HepG2 (cell line): ENCODE measurements around the gene ZNF22. TPM values are rescaled to one million over a fixed set of nuclear protein-coding genes. Genes with fewer than 3 reads are reported as not detected.

ENCODE experiments used
- CCDC6 ChIP-seq: sonication (generic); formaldehyde crosslinking; IDR thresholded peaks from 2 replicates; pipeline ENCODE4 v1.8.1; 2022; ENCODE audit warnings: mild to moderate bottlenecking, missing genetic modification reagents, moderate library complexity
- DNMT1 ChIP-seq: sonication (generic); formaldehyde crosslinking; IDR thresholded peaks from 2 replicates; pipeline ENCODE4 v1.5.1; 2020; ENCODE audit warnings: mild to moderate bottlenecking, missing genetic modification reagents
- DNMT3B ChIP-seq: conservative IDR thresholded peaks from 2 replicates; pipeline ENCODE4 v1.6.1; 2016; ENCODE audit warnings: missing biosample characterization, control low read depth
- KDM2A ChIP-seq: sonication (generic); formaldehyde crosslinking; IDR thresholded peaks from 2 replicates; pipeline ENCODE4 v1.4.0; 2020; ENCODE audit warnings: low read depth, missing genetic modification reagents, borderline replicate concordance
- KDM5B ChIP-seq: sonication (generic); formaldehyde crosslinking; IDR thresholded peaks from 2 replicates; pipeline ENCODE4 v1.4.0; 2020; ENCODE audit warnings: missing genetic modification reagents, mild to moderate bottlenecking, borderline replicate concordance
- MED1 ChIP-seq: sonication (generic); formaldehyde crosslinking; IDR thresholded peaks from 2 replicates; pipeline ENCODE4 v1.4.0; 2020; ENCODE audit warnings: missing genetic modification reagents
- MEIS1 ChIP-seq: sonication (generic); formaldehyde crosslinking; IDR thresholded peaks from 2 replicates; pipeline ENCODE4 v1.9.0; 2021; ENCODE audit warnings: mild to moderate bottlenecking, missing genetic modification reagents, moderate library complexity, borderline replicate concordance
- MTA1 ChIP-seq: sonication (generic); formaldehyde crosslinking; IDR thresholded peaks from 2 replicates; pipeline ENCODE4 v1.4.0; 2020; ENCODE audit warnings: missing genetic modification reagents, mild to moderate bottlenecking, borderline replicate concordance
- NKX3-1 ChIP-seq: sonication (generic); formaldehyde crosslinking; IDR thresholded peaks from 2 replicates; pipeline ENCODE4 v1.5.0; 2020; ENCODE audit warnings: missing genetic modification reagents
- RARA ChIP-seq: IDR thresholded peaks from 2 replicates; pipeline ENCODE4 v1.6.1; 2016; ENCODE audit warnings: missing genetic modification reagents, missing compliant biosample characterization
- RXRB ChIP-seq: IDR thresholded peaks from 2 replicates; pipeline ENCODE4 v1.6.1; 2016; ENCODE audit warnings: borderline replicate concordance, missing genetic modification reagents, missing compliant biosample characterization
- SMAD3 ChIP-seq: sonication (generic); formaldehyde crosslinking; IDR thresholded peaks from 2 replicates; pipeline ENCODE4 v1.4.0; 2020; ENCODE audit warnings: missing genetic modification reagents
- YEATS2 ChIP-seq: sonication (generic); formaldehyde crosslinking; IDR thresholded peaks from 2 replicates; pipeline ENCODE4 v1.4.0; 2020; ENCODE audit warnings: missing genetic modification reagents, borderline replicate concordance
- ZFY ChIP-seq: sonication (generic); formaldehyde crosslinking; IDR thresholded peaks from 2 replicates; pipeline ENCODE4 v1.4.0; 2020; ENCODE audit warnings: missing genetic modification reagents
- ZNF468 ChIP-seq: sonication (generic); formaldehyde crosslinking; IDR thresholded peaks from 2 replicates; pipeline ENCODE4 v1.8.0; 2022; ENCODE audit warnings: mild to moderate bottlenecking, moderate library complexity, missing genetic modification reagents
- ZNF564 ChIP-seq: sonication (generic); formaldehyde crosslinking; IDR thresholded peaks from 2 replicates; pipeline ENCODE4 v1.8.1; 2023; ENCODE audit warnings: mild to moderate bottlenecking, missing genetic modification reagents
- ZNF850 ChIP-seq: sonication (generic); formaldehyde crosslinking; conservative IDR thresholded peaks from 2 replicates; pipeline ENCODE4 v1.9.0; 2021; ENCODE audit warnings: mild to moderate bottlenecking, missing genetic modification reagents
- polyA plus RNA-seq, 8 experiments: library from polyadenylated mRNA; depleted of rRNA in 3 of 8; stranded (reverse) in 7 of 8; unstranded in 1 of 8; fragments of >200 nt; fragmentation: Illumina TruSeq in 4 of 8; extraction: Trizol in 4 of 8; gene quantifications; 2 replicates each; pipeline versions ENCODE4 v1.2.1 to v1.2.3, GENCODE V29; 2011 to 2016; ENCODE audit warnings: low read depth in 4 of 8, missing spikeins in 1 of 8, mixed read lengths in 1 of 8; ENCODE audit not compliant: insufficient read depth in 1 of 8
- total RNA-seq, 5 experiments: library from RNA; depleted of rRNA; stranded (reverse); fragments of >200 nt; fragmentation: Illumina TruSeq; extraction: Trizol; gene quantifications; 2 replicates each; pipeline ENCODE4 v1.2.3, GENCODE V29; 2016; ENCODE audit warnings: low read depth in 1 of 5
- TF ChIP-seq, protein P1 (sequence below): IDR thresholded peaks from 2 replicates; pipeline ENCODE4 v1.4.0; 2020; ENCODE audit warnings: mild to moderate bottlenecking, missing genetic modification reagents
- TF ChIP-seq, protein P2 (sequence below): sonication (generic); formaldehyde crosslinking; IDR thresholded peaks from 2 replicates; pipeline ENCODE4 v1.4.0; 2020; ENCODE audit warnings: missing genetic modification reagents

ZNF22 gene
- total and polyA plus RNA-seq, 2 of the 13 experiments (the other 11 are each of a cell fraction or from before 2014, with no cell fraction given), result 0.40 to 1.3 TPM

DNA sequence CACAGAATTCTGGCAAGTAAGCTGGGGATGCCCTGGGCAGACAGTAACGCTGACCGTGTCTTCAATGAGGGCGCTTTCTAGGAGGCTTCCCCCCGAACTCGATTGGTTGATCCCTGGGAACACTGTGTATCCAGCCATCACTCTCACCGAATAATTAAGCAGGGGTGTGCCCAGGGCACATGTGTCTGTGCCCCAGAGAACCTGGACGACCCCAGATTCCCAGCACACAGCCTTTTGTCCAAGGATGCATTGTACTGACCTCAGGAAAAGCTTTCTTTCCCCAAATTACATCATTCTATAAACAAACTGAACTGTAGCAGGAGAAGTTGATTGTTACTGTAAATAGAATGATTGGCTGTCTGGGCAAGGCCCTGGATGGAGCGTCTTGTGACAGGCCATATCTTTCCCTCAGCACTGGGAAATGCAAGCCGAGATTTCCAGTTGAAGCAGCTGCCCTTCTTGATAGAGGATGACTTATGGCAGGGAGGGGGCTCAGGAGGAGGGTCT lies 15.5 kb upstream of the ZNF22 start (continued):
- TF ChIP-seq NKX3-1 (CRISPR knock-in tag) (no peak), MED1 (CRISPR knock-in tag) (peak; percentile 27; the same call in 1 of the 2 replicates), DNMT3B (CRISPR knock-in tag) (no peak), CCDC6 (CRISPR knock-in tag) (no peak), MTA1 (CRISPR knock-in tag) (no peak), KDM5B (CRISPR knock-in tag) (no peak), MEIS1 (CRISPR knock-in tag) (no peak), ZFY (no peak), YEATS2 (CRISPR knock-in tag) (no peak), ZNF850 (CRISPR knock-in tag) (no peak), RXRB (CRISPR knock-in tag) (no peak), ZNF564 (CRISPR knock-in tag) (no peak), DNMT1 (CRISPR knock-in tag) (no peak), RARA (peak; percentile 50), SMAD3 (CRISPR knock-in tag) (no peak), KDM2A (CRISPR knock-in tag) (no peak), ZNF468 (no peak)
- TF ChIP-seq, protein P1, sequence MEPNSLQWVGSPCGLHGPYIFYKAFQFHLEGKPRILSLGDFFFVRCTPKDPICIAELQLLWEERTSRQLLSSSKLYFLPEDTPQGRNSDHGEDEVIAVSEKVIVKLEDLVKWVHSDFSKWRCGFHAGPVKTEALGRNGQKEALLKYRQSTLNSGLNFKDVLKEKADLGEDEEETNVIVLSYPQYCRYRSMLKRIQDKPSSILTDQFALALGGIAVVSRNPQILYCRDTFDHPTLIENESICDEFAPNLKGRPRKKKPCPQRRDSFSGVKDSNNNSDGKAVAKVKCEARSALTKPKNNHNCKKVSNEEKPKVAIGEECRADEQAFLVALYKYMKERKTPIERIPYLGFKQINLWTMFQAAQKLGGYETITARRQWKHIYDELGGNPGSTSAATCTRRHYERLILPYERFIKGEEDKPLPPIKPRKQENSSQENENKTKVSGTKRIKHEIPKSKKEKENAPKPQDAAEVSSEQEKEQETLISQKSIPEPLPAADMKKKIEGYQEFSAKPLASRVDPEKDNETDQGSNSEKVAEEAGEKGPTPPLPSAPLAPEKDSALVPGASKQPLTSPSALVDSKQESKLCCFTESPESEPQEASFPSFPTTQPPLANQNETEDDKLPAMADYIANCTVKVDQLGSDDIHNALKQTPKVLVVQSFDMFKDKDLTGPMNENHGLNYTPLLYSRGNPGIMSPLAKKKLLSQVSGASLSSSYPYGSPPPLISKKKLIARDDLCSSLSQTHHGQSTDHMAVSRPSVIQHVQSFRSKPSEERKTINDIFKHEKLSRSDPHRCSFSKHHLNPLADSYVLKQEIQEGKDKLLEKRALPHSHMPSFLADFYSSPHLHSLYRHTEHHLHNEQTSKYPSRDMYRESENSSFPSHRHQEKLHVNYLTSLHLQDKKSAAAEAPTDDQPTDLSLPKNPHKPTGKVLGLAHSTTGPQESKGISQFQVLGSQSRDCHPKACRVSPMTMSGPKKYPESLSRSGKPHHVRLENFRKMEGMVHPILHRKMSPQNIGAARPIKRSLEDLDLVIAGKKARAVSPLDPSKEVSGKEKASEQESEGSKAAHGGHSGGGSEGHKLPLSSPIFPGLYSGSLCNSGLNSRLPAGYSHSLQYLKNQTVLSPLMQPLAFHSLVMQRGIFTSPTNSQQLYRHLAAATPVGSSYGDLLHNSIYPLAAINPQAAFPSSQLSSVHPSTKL (CRISPR knock-in tag), result 0 out of 2 replicates have a peak, but pooled peaks have one; percentile 14
- TF ChIP-seq, protein P2, sequence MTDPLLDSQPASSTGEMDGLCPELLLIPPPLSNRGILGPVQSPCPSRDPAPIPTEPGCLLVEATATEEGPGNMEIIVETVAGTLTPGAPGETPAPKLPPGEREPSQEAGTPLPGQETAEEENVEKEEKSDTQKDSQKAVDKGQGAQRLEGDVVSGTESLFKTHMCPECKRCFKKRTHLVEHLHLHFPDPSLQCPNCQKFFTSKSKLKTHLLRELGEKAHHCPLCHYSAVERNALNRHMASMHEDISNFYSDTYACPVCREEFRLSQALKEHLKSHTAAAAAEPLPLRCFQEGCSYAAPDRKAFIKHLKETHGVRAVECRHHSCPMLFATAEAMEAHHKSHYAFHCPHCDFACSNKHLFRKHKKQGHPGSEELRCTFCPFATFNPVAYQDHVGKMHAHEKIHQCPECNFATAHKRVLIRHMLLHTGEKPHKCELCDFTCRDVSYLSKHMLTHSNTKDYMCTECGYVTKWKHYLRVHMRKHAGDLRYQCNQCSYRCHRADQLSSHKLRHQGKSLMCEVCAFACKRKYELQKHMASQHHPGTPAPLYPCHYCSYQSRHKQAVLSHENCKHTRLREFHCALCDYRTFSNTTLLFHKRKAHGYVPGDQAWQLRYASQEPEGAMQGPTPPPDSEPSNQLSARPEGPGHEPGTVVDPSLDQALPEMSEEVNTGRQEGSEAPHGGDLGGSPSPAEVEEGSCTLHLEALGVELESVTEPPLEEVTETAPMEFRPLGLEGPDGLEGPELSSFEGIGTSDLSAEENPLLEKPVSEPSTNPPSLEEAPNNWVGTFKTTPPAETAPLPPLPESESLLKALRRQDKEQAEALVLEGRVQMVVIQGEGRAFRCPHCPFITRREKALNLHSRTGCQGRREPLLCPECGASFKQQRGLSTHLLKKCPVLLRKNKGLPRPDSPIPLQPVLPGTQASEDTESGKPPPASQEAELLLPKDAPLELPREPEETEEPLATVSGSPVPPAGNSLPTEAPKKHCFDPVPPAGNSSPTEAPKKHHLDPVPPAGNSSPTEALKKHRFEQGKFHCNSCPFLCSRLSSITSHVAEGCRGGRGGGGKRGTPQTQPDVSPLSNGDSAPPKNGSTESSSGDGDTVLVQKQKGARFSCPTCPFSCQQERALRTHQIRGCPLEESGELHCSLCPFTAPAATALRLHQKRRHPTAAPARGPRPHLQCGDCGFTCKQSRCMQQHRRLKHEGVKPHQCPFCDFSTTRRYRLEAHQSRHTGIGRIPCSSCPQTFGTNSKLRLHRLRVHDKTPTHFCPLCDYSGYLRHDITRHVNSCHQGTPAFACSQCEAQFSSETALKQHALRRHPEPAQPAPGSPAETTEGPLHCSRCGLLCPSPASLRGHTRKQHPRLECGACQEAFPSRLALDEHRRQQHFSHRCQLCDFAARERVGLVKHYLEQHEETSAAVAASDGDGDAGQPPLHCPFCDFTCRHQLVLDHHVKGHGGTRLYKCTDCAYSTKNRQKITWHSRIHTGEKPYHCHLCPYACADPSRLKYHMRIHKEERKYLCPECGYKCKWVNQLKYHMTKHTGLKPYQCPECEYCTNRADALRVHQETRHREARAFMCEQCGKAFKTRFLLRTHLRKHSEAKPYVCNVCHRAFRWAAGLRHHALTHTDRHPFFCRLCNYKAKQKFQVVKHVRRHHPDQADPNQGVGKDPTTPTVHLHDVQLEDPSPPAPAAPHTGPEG, result no peak
